ENCODE data around the gene DGKI.

GRCh38 chr7:137836541-137836940 is 10.2 kb downstream of the DGKI start:
- TF ChIP-seq POLR2AphosphoS5 (IDR thresholded peaks at IDR 0.05) = no peak
- no peak for TF ChIP-seq CTCF (IDR thresholded peaks at IDR 0.05 in 8 of 11, conservative IDR thresholded peaks at IDR 0.05 in 3 of 11)

All from spleen (tissue), 7 donors.